IPS-20b (cell line): ENCODE data around the gene LRRC63.
"Not testable (repeated sequence)": the region's sequence is repeated elsewhere in the genome, so short reads cannot be mapped to it uniquely, and the experiment has no call there.

Experiments used
- H3K27ac ChIP-seq: one replicate; pipeline ENCODE4 v1.5.1; 2013; ENCODE audit warnings: low read length
- H3K27me3 ChIP-seq: 2 replicates; pipeline ENCODE4 v1.6.1; 2013; ENCODE audit warnings: mild to moderate bottlenecking, low read length, inconsistent platforms; ENCODE audit not compliant: insufficient read depth
- H3K36me3 ChIP-seq: 2 replicates; pipeline ENCODE4 v1.6.1; 2013; ENCODE audit warnings: low read depth, mild to moderate bottlenecking, inconsistent platforms, low read length, moderate library complexity; ENCODE audit not compliant: insufficient read depth
- H3K4me1 ChIP-seq: 2 replicates; pipeline ENCODE4 v1.6.1; 2013; ENCODE audit warnings: mild to moderate bottlenecking, control low read depth, inconsistent platforms, low read length, moderate library complexity; ENCODE audit not compliant: insufficient read depth
- H3K4me3 ChIP-seq: 2 replicates; pipeline ENCODE4 v1.5.1; 2013; ENCODE audit warnings: mild to moderate bottlenecking, low read length, inconsistent platforms
- H3K9ac ChIP-seq: 2 replicates; pipeline ENCODE4 v1.6.1; 2013; ENCODE audit warnings: low read depth, mild to moderate bottlenecking, inconsistent platforms, low read length, moderate library complexity
- H3K9me3 ChIP-seq: 2 replicates; pipeline ENCODE4 v1.6.1; 2013; ENCODE audit warnings: mild to moderate bottlenecking, low read depth, low read length, inconsistent platforms; ENCODE audit not compliant: insufficient read depth

The LRRC63 gene

DNA sequence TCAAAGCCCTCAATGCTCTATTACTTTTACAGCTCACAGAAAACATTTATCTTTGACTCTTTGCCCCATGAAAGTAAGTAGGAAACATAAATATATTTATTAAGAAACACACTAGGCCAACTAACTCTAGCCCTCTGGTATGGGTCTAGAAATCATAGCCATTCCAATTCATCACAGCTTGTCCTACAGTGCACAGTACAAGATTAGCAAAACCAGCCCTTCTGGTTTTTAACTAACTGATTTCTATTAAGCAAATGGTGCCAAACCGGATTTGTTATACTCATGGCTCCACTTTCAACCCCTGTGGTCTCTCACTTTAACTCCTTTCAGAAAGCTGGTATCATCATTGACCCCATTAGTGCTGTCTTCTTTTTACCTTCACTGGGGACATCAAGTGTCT is 5.6 kb upstream of the LRRC63 start:
- Histone ChIP-seq H3K4me1 (no peaks in the 10 kb centered on the region), H3K36me3 (no peaks in the 10 kb centered on the region), H3K27ac (no peak overlapping the region), H3K9me3 (no peaks in the 10 kb centered on the region), H3K27me3 (peaks cover 8% of the 10 kb centered on the region), H3K4me3 (no peak overlapping the region), H3K9ac (no peak overlapping the region)

DNA sequence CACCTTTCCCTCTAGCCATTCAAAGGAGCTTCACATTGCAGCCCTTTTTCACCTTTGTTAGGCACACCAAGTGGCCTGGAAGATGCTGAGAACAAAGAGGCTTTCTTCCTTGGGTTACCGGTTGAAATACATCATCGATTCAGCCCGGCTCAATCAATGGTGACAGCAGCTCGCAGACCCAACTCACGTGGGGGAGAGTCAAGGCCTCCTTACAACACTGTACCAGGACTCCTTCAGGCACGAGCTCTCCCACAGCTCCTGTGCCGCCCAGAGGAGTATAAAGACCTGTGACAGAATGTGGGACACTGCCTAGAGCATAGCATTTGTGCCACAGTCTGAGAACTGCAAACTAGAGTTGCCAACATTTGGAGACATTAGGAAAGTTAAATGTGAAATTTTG is 3.9 kb upstream of the LRRC63 start:
- H3K9me3 ChIP-seq: no peaks in the 10 kb centered on the region
- H3K27ac ChIP-seq: no peak overlapping the region
- no peaks in the 10 kb centered on the region for H3K4me1 ChIP-seq
- H3K9ac ChIP-seq: no peak overlapping the region
- H3K4me3 ChIP-seq: no peak overlapping the region
- no peaks in the 10 kb centered on the region for H3K36me3 ChIP-seq
- H3K27me3 ChIP-seq: peaks cover 23% of the 10 kb centered on the region

DNA sequence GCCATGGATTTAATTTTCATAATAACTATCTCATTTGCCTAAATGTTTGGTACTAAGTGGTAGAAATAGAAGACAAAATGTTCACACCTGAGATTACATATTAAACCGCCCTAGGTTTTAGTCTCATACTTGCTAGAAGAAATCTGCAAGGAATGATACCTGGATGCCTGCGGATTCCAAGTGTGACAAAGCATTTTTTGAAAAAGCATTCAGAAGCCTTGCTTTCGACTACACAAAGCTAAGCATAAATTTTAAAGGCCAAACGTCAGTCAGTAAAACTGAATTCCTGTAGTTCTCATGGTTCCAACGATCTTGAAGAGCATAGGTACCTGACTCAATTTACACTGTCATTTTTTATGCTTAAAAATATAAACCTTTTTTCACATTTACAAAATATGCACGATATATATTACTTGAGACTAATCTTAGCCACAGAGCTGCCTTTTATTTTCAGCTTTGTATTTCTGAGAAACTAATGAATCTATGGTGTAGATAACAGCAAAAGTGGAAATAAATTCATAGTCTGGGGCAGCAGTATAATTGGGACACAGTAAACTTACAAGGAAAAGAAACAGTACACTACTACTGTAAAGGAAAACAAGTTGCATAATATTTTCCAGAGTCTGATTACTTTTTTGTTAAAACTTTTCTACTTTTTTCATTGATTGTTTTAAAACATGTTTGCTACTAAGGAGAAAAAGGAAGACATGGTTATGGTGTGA is 1.2 kb upstream of the LRRC63 start:
- Histone ChIP-seq H3K4me3 (no peak overlapping the region), H3K4me1 (no peaks in the 10 kb centered on the region), H3K27ac (no peak overlapping the region), H3K36me3 (no peaks in the 10 kb centered on the region), H3K9me3 (no peaks in the 10 kb centered on the region), H3K9ac (no peak overlapping the region), H3K27me3 (peaks cover 23% of the 10 kb centered on the region)

- no peak overlapping the region for H3K9ac ChIP-seq
These were observed 629 bp upstream of the LRRC63 start for GRCh38 chr13:46211116-46211482.

DNA sequence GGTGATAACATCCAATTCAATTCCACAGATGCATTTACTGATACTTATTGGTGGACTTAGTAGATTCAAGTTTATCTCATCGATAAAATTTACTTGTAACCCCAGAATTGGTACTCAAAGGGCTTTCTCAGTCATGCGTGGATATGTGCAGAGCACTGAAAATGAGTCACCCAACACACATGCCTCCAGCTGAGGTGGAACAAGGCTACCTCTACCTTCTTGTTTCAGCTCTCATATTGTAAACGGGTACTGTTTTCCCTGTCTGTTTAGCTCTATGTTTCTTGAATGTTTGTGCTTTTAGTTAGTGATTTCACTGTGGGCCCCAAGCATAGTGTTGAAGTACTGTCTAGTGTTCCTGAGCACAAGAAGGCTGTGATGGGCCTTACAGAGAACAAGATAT is 1.5 kb downstream of the LRRC63 start:
- Histone ChIP-seq H3K4me1 (no peaks in the 10 kb centered on the region), H3K4me3 (no peak overlapping the region), H3K36me3 (no peaks in the 10 kb centered on the region), H3K27ac (no peak overlapping the region), H3K9ac (no peak overlapping the region), H3K27me3 (peaks cover 23% of the 10 kb centered on the region), H3K9me3 (no peaks in the 10 kb centered on the region)

More at GRCh38 chr13:46211116-46211482, 629 bp upstream of the LRRC63 start:
- H3K9me3 ChIP-seq: no peaks in the 10 kb centered on the region
- H3K27me3 ChIP-seq: peaks cover 23% of the 10 kb centered on the region
- peak overlapping the region; percentile 81 for H3K4me3 ChIP-seq
- no peaks in the 10 kb centered on the region for H3K36me3 ChIP-seq
- H3K27ac ChIP-seq: no peak overlapping the region
- no peaks in the 10 kb centered on the region for H3K4me1 ChIP-seq

GRCh38 chr13:46214741-46215140 is 3.0 kb downstream of the LRRC63 start:
- H3K4me3 ChIP-seq, H3K9ac ChIP-seq, H3K9me3 ChIP-seq, H3K36me3 ChIP-seq, H3K4me1 ChIP-seq, H3K27ac ChIP-seq: not testable (repeated sequence)
- peaks cover 23% of the 10 kb centered on the region for H3K27me3 ChIP-seq

DNA sequence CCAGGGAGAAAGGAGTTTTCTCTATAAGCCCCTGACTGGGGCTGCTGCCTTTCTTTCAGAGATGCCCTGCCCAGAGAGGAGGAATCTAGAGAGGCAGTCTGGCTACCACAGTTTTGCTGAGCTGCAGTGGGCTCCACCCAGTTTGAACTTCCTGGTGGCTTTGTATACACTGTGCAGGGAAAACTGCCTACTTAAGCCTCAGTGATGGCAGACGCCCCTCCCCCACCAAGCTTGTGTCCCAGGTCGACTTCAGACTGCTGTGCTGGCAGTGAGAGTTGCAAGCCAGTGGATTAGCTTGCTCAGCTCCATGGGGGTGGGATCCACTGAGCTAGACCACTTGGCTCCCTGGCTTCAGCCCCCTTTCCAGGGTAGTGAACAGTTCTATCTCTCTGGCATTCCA is 8.5 kb downstream of the LRRC63 start:
- not testable (repeated sequence) for H3K27ac ChIP-seq, H3K9me3 ChIP-seq, H3K27me3 ChIP-seq, H3K36me3 ChIP-seq, H3K4me1 ChIP-seq, H3K9ac ChIP-seq, H3K4me3 ChIP-seq

DNA sequence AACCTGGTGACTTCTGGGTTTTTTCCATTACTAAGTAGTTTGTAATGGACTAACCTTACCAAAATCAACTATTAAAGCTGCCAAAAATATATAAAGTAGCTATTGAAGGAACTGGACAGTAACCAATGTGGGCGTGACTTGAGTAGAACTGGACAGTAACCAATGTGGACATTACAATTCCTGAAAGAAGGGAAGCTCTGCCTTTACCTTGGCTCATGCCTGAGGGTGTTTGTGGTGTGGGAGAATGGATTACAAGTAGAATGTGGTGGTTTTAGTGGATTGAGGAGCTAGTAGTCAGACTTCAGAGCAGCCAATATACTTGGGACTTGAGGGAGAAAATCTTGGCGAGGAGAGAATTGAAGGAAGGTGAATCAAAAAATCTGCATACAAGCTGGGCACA is 17.5 kb downstream of the LRRC63 start:
- H3K27ac ChIP-seq: no peak overlapping the region
- no peaks in the 10 kb centered on the region for H3K4me1 ChIP-seq
- no peaks in the 10 kb centered on the region for H3K27me3 ChIP-seq
- no peak overlapping the region for H3K9ac ChIP-seq
- no peaks in the 10 kb centered on the region for H3K36me3 ChIP-seq
- H3K4me3 ChIP-seq: no peak overlapping the region
- H3K9me3 ChIP-seq: no peaks in the 10 kb centered on the region

- Histone ChIP-seq H3K9ac (no peak overlapping the region), H3K27me3 (no peaks in the 10 kb centered on the region), H3K9me3 (no peaks in the 10 kb centered on the region), H3K4me3 (no peak overlapping the region), H3K4me1 (no peaks in the 10 kb centered on the region), H3K36me3 (no peaks in the 10 kb centered on the region), H3K27ac (no peak overlapping the region)
These were observed 20.6 kb downstream of the LRRC63 start for GRCh38 chr13:46232281-46232680.

DNA sequence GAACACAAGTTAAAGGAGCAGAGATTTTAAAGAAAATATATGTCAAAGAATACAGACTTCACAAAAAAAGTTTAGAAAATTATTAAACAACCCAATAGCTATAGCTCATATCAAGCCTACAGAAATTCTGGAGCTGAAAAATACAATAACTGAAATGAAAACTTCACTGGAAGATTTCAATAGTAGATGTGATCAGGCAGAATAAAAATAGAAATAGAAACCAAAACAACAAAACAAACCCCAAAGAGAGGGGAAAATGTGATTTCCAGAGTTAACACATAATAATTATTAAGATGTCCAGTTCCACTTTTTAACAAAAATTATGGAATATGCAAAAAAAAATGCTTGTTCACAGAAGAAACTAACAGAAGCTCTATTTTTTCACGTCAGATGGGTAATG is 23.6 kb downstream of the LRRC63 start:
- Histone ChIP-seq H3K9me3 (no peaks in the 10 kb centered on the region), H3K4me3 (no peak overlapping the region), H3K4me1 (no peaks in the 10 kb centered on the region), H3K27ac (no peak overlapping the region), H3K36me3 (no peaks in the 10 kb centered on the region), H3K27me3 (no peaks in the 10 kb centered on the region), H3K9ac (no peak overlapping the region)

GRCh38 chr13:46265292-46265691 is 53.6 kb downstream of the LRRC63 start:
- Histone ChIP-seq H3K9me3 (no peaks in the 10 kb centered on the region), H3K27me3 (no peaks in the 10 kb centered on the region), H3K4me3 (no peak overlapping the region), H3K9ac (no peak overlapping the region), H3K36me3 (no peaks in the 10 kb centered on the region), H3K27ac (no peak overlapping the region), H3K4me1 (no peaks in the 10 kb centered on the region)

GRCh38 chr13:46267166-46267565 is 55.4 kb downstream of the LRRC63 start:
- Histone ChIP-seq H3K9ac (no peak overlapping the region), H3K27me3 (no peaks in the 10 kb centered on the region), H3K4me1 (0 out of 2 replicates have a peak, but pooled peaks cover 3% of the 10 kb centered on the region), H3K27ac (no peak overlapping the region), H3K4me3 (no peak overlapping the region), H3K9me3 (no peaks in the 10 kb centered on the region), H3K36me3 (no peaks in the 10 kb centered on the region)
